ENCODE measurements around the gene AGAP4.

DNA sequence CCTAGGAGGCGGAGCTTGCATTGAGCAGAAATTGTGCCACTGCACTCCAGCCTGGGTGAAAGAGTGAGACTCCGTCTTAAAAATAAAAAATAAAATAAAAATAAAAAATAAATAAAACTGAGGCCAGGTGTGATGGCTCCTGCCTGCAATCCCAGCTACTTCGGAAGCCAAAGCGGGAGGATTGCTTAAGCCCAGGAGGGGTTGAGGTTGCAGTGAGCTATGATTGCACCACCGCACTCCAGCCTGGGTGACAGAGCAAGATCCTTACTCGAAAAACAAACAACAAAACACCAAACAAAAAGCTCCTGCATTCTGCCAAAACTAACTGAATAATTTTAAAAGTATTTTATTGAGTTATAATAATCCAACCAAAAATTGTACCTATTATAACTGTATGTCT lies 36.2 kb downstream of the AGAP4 start:
- no peak for TF ChIP-seq EZH2 (IDR thresholded peaks at IDR 0.05; ENCODE audit: borderline replicate concordance, insufficient read depth, low read depth, low read length, poor library complexity, severe bottlenecking)
- TF ChIP-seq, protein P1, sequence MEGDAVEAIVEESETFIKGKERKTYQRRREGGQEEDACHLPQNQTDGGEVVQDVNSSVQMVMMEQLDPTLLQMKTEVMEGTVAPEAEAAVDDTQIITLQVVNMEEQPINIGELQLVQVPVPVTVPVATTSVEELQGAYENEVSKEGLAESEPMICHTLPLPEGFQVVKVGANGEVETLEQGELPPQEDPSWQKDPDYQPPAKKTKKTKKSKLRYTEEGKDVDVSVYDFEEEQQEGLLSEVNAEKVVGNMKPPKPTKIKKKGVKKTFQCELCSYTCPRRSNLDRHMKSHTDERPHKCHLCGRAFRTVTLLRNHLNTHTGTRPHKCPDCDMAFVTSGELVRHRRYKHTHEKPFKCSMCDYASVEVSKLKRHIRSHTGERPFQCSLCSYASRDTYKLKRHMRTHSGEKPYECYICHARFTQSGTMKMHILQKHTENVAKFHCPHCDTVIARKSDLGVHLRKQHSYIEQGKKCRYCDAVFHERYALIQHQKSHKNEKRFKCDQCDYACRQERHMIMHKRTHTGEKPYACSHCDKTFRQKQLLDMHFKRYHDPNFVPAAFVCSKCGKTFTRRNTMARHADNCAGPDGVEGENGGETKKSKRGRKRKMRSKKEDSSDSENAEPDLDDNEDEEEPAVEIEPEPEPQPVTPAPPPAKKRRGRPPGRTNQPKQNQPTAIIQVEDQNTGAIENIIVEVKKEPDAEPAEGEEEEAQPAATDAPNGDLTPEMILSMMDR (IDR thresholded peaks at IDR 0.05), result no peak

Measured in B cell (primary cell).